Fibroblast of lung (primary cell): Measurements from ENCODE around the gene BRI3BP. TPM values are rescaled to one million over a fixed set of nuclear protein-coding genes. Genes with fewer than 3 reads are reported as not detected.

Experiments used
- DNase-seq, 2 donors: peaks; one replicate each; pipeline versions ENCODE4 v3.0.0 to v3.0.0-alpha.2; 2010; ENCODE audit warnings: low read depth in 2 of 2
- H2AFZ ChIP-seq: 2 replicates; pipeline ENCODE4 v1.5.1; 2012; ENCODE audit warnings: low read length, control low read depth, inconsistent platforms
- H3K27ac ChIP-seq: 2 replicates; pipeline ENCODE4 v1.5.1; 2011; ENCODE audit warnings: low read length, control low read depth; ENCODE audit not compliant: insufficient read depth
- H3K27me3 ChIP-seq: 2 replicates; pipeline ENCODE4 v1.5.1; 2011; ENCODE audit warnings: mild to moderate bottlenecking, low read length; ENCODE audit not compliant: control insufficient read depth, insufficient read depth
- H3K36me3 ChIP-seq: 2 replicates; pipeline ENCODE4 v1.5.1; 2011; ENCODE audit warnings: low read length; ENCODE audit not compliant: control insufficient read depth, insufficient read depth
- H3K4me1 ChIP-seq: 2 replicates; pipeline ENCODE4 v1.5.1; 2011; ENCODE audit warnings: low read length; ENCODE audit not compliant: control insufficient read depth, insufficient read depth; ENCODE audit errors: extremely low read depth
- H3K4me2 ChIP-seq: 2 replicates; pipeline ENCODE4 v1.5.1; 2011; ENCODE audit warnings: low read length, control low read depth; ENCODE audit not compliant: insufficient read depth; ENCODE audit errors: extremely low read depth
- H3K4me3 ChIP-seq, 4 experiments: fragments of 200-600 bp in 1 of 4; sonication (generic) in 1 of 4; replicated peaks in 1 of 4; 2 replicates each; pipeline ENCODE4 v1.5.1; 2011 to 2016; ENCODE audit warnings: low read length in 4 of 4, low read depth in 3 of 4, mild to moderate bottlenecking in 3 of 4, control low read depth in 2 of 4, inconsistent platforms in 1 of 4, mixed read lengths in 1 of 4; ENCODE audit not compliant: insufficient read depth in 1 of 4; ENCODE audit errors: control extremely low read depth in 1 of 4
- H3K79me2 ChIP-seq: 2 replicates; pipeline ENCODE4 v1.5.1; 2012; ENCODE audit warnings: mild to moderate bottlenecking, low read length, inconsistent platforms; ENCODE audit not compliant: control insufficient read depth, insufficient read depth
- H3K9ac ChIP-seq: 2 replicates; pipeline ENCODE4 v1.5.1; 2011; ENCODE audit warnings: mild to moderate bottlenecking, low read length, control low read depth; ENCODE audit not compliant: insufficient read depth
- H3K9me3 ChIP-seq: 2 replicates; pipeline ENCODE4 v1.5.1; 2012; ENCODE audit warnings: low read depth, low read length; ENCODE audit not compliant: control insufficient read depth, insufficient read depth
- H4K20me1 ChIP-seq: 2 replicates; pipeline ENCODE4 v1.5.1; 2011; ENCODE audit warnings: low read length; ENCODE audit not compliant: control insufficient read depth, insufficient read depth; ENCODE audit errors: extremely low read depth
- CTCF ChIP-seq, 2 donors: IDR thresholded peaks in 1 of 2; conservative IDR thresholded peaks in 1 of 2; 1 replicate in 1 of 2; 2 replicates in 1 of 2; pipeline ENCODE4 v1.5.1; 2011 to 2012; ENCODE audit warnings: low read length in 2 of 2, control low read depth in 1 of 2, inconsistent platforms in 1 of 2, low read depth in 1 of 2, mild to moderate bottlenecking in 1 of 2
- EZH2 ChIP-seq: IDR thresholded peaks from 2 replicates; pipeline ENCODE4 v1.5.1; 2012; ENCODE audit warnings: low read length, control low read depth, mild to moderate bottlenecking; ENCODE audit errors: missing control alignments
- polyA plus RNA-seq, 2 donors: library from polyadenylated mRNA; depleted of rRNA in 1 of 2; stranded (reverse) in 1 of 2; unstranded in 1 of 2; fragments of >200 nt; gene quantifications; 2 replicates each; pipeline ENCODE4 v1.2.1, GENCODE V29; 2011 to 2012; ENCODE audit warnings: missing spikeins in 1 of 2
- total RNA-seq: library from RNA; depleted of rRNA; stranded (reverse); fragments of >200 nt; gene quantifications from 2 replicates; pipeline ENCODE4 v1.2.1, GENCODE V29; 2014

The BRI3BP gene
- total and polyA plus RNA-seq, 2 donors (not counting 1 experiment from before 2014, with no cell fraction given): 2.3 to 2.5 TPM

GRCh38 chr12:124967016-124967739 lies 26.3 kb upstream of the BRI3BP start:
- Histone ChIP-seq H3K9me3 (no peaks in the 10 kb centered on the region), H3K4me1 (no peaks in the 10 kb centered on the region), H3K4me2 (no peak overlapping the region), H3K36me3 (peaks cover 23% of the 10 kb centered on the region), H3K9ac (no peak overlapping the region), H2AFZ (no peak overlapping the region), H3K27ac (no peak overlapping the region), H3K4me3 (no peak overlapping the region), H4K20me1 (no peaks in the 10 kb centered on the region), H3K79me2 (no peaks in the 10 kb centered on the region), H3K27me3 (no peaks in the 10 kb centered on the region)
- TF ChIP-seq EZH2: no peak
- TF ChIP-seq CTCF (conservative IDR thresholded peaks at IDR 0.05 in 1 of 2, IDR thresholded peaks at IDR 0.05 in 1 of 2; ENCODE audit: low read depth in 1 of 2, low read length in 2 of 2): no peak
- DNase-seq: no peak

- no peak overlapping the region for H3K27ac ChIP-seq
- no peaks in the 10 kb centered on the region for H3K9me3 ChIP-seq
- no peak overlapping the region for H3K9ac ChIP-seq
- no peaks in the 10 kb centered on the region for H3K79me2 ChIP-seq
- no peak overlapping the region for H2AFZ ChIP-seq
- H4K20me1 ChIP-seq: no peaks in the 10 kb centered on the region
- no peak overlapping the region for H3K4me3 ChIP-seq
- no peaks in the 10 kb centered on the region for H3K4me1 ChIP-seq
- DNase-seq: no peak
- no peak for TF ChIP-seq CTCF (conservative IDR thresholded peaks at IDR 0.05 in 1 of 2, IDR thresholded peaks at IDR 0.05 in 1 of 2; ENCODE audit: low read depth in 1 of 2, low read length in 2 of 2)
- TF ChIP-seq EZH2: no peak
- no peak overlapping the region for H3K4me2 ChIP-seq
- peaks cover 26% of the 10 kb centered on the region for H3K36me3 ChIP-seq
- no peaks in the 10 kb centered on the region for H3K27me3 ChIP-seq
These were observed 24.8 kb upstream of the BRI3BP start for GRCh38 chr12:124968656-124969055.

GRCh38 chr12:124970647-124971402 lies 22.6 kb upstream of the BRI3BP start:
- H3K36me3 ChIP-seq: peaks cover 19% of the 10 kb centered on the region
- no peaks in the 10 kb centered on the region for H3K4me1 ChIP-seq
- no peak for DNase-seq
- H3K4me2 ChIP-seq: no peak overlapping the region
- H2AFZ ChIP-seq: no peak overlapping the region
- H3K4me3 ChIP-seq: no peak overlapping the region
- H3K9ac ChIP-seq: no peak overlapping the region
- TF ChIP-seq EZH2 (no peak), CTCF (conservative IDR thresholded peaks at IDR 0.05 in 1 of 2, IDR thresholded peaks at IDR 0.05 in 1 of 2; ENCODE audit: low read depth in 1 of 2, low read length in 2 of 2) (no peak)
- no peaks in the 10 kb centered on the region for H3K27me3 ChIP-seq
- no peaks in the 10 kb centered on the region for H4K20me1 ChIP-seq
- no peaks in the 10 kb centered on the region for H3K9me3 ChIP-seq
- H3K27ac ChIP-seq: no peak overlapping the region
- no peaks in the 10 kb centered on the region for H3K79me2 ChIP-seq
